HepG2 (cell line): Measurements from ENCODE around the gene ARL11. TPM values are rescaled to one million over a fixed set of nuclear protein-coding genes. Genes with fewer than 3 reads are reported as not detected.

Source experiments
- CHD4 ChIP-seq: fragments of 200-600 bp; sonication (generic); IDR thresholded peaks from 2 replicates; pipeline ENCODE4 v1.7.0; 2017; ENCODE audit warnings: mild to moderate bottlenecking, low read length, borderline replicate concordance
- FOXJ3 ChIP-seq: sonication (generic); formaldehyde crosslinking; IDR thresholded peaks from 2 replicates; pipeline ENCODE4 v1.4.0; 2020; ENCODE audit warnings: missing genetic modification reagents, mild to moderate bottlenecking, borderline replicate concordance
- GATAD2A ChIP-seq: IDR thresholded peaks from 2 replicates; pipeline ENCODE4 v1.6.1; 2016
- KDM2A ChIP-seq: sonication (generic); formaldehyde crosslinking; IDR thresholded peaks from 2 replicates; pipeline ENCODE4 v1.4.0; 2020; ENCODE audit warnings: low read depth, missing genetic modification reagents, borderline replicate concordance
- REPIN1 ChIP-seq: sonication (generic); formaldehyde crosslinking; IDR thresholded peaks from 2 replicates; pipeline ENCODE4 v1.8.0; 2022; ENCODE audit warnings: missing genetic modification reagents, low read depth, mild to moderate bottlenecking, borderline replicate concordance
- RFX1 ChIP-seq: fragments of 450-650 bp; IDR thresholded peaks from 2 replicates; pipeline ENCODE4 v1.6.1; 2017
- SAFB2 ChIP-seq: sonication (generic); formaldehyde crosslinking; IDR thresholded peaks from 2 replicates; pipeline ENCODE4 v1.5.1; 2020; ENCODE audit warnings: missing genetic modification reagents, low read depth, mild to moderate bottlenecking, borderline replicate concordance
- ZNF326 ChIP-seq: sonication (generic); formaldehyde crosslinking; IDR thresholded peaks from 2 replicates; pipeline ENCODE4 v1.4.0; 2020; ENCODE audit warnings: missing genetic modification reagents, borderline replicate concordance
- ZNF343 ChIP-seq: sonication (generic); formaldehyde crosslinking; IDR thresholded peaks from 2 replicates; pipeline ENCODE4 v1.4.0; 2020; ENCODE audit warnings: mild to moderate bottlenecking, missing genetic modification reagents
- polyA plus RNA-seq, 8 experiments: library from polyadenylated mRNA; depleted of rRNA in 3 of 8; stranded (reverse) in 7 of 8; unstranded in 1 of 8; fragments of >200 nt; fragmentation: Illumina TruSeq in 4 of 8; extraction: Trizol in 4 of 8; gene quantifications; 2 replicates each; pipeline versions ENCODE4 v1.2.1 to v1.2.3, GENCODE V29; 2011 to 2016; ENCODE audit warnings: low read depth in 4 of 8, missing spikeins in 1 of 8, mixed read lengths in 1 of 8; ENCODE audit not compliant: insufficient read depth in 1 of 8
- total RNA-seq, 5 experiments: library from RNA; depleted of rRNA; stranded (reverse); fragments of >200 nt; fragmentation: Illumina TruSeq; extraction: Trizol; gene quantifications; 2 replicates each; pipeline ENCODE4 v1.2.3, GENCODE V29; 2016; ENCODE audit warnings: low read depth in 1 of 5
- TF ChIP-seq, protein P1 (sequence below): sonication (generic); formaldehyde crosslinking; IDR thresholded peaks from 2 replicates; pipeline ENCODE4 v1.8.0; 2022; ENCODE audit warnings: low read depth, missing genetic modification reagents
- TF ChIP-seq, protein P2 (sequence below): IDR thresholded peaks from 2 replicates; pipeline ENCODE4 v1.6.1; 2012; ENCODE audit warnings: low read length, improper control_type of control experiment
- TF ChIP-seq, protein P3 (sequence below): sonication (generic); formaldehyde crosslinking; IDR thresholded peaks from 2 replicates; pipeline ENCODE4 v1.8.1; 2022; ENCODE audit warnings: low read depth, mild to moderate bottlenecking, missing genetic modification reagents
- TF ChIP-seq, protein P4 (sequence below): sonication (generic); formaldehyde crosslinking; IDR thresholded peaks from 2 replicates; pipeline ENCODE4 v1.5.0; 2020; ENCODE audit warnings: missing genetic modification reagents, mild to moderate bottlenecking, borderline replicate concordance

ARL11 gene
- total and polyA plus RNA-seq, 2 of the 13 experiments (the other 11 are each of a cell fraction or from before 2014, with no cell fraction given) = 0.04 to 0.22 TPM

DNA sequence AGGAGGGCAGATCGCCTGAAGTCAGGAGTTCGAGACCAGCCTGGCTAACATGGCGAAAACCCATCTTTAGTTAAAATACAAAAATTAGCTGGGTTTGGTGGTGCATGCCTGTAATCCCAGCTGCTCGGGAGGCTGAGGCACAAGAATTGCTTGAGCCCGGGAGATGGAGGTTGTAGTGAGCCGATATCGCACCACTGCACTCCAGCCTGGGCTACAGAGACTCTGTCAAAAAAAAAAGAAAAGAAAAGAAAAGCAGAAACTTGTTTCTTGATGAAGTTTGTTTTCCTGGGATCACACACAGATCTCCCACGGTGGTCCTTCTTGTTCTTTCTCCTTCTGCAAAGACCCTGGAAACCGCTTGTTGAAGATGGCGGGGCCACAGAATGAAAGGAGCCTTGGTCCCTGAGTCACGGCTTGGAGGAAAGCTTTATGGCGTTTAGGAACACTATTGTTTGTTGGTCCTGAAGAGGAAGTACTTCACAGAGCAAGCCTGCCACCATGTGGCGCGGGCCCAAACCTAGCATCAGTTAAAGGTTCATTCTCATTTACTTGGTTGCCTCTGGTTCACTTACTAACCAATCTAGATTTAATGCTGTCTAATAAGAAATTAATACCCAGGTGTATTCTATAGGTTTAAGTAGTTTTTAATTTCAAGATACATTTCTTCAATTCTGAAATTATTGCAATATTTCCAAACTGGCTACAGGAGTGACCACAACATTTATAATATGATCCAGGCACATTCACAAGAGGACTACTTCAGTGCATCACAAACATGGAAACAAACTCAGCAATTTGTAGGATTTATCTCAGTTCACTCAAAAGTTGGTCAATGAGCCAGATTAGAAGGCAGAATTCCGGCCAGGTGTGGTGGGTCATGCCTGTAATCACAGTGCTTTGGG is 21.3 kb upstream of the ARL11 start (continued):
- TF ChIP-seq, protein P1, sequence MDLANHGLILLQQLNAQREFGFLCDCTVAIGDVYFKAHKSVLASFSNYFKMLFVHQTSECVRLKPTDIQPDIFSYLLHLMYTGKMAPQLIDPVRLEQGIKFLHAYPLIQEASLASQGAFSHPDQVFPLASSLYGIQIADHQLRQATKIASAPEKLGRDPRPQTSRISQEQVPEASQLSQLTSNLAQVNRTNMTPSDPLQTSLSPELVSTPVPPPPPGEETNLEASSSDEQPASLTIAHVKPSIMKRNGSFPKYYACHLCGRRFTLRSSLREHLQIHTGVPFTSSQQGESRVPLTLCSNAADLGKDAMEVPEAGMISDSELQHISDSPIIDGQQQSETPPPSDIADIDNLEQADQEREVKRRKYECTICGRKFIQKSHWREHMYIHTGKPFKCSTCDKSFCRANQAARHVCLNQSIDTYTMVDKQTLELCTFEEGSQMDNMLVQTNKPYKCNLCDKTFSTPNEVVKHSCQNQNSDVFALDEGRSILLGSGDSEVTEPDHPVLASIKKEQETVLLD (CRISPR knock-in tag) = no peak
- TF ChIP-seq, protein P2, sequence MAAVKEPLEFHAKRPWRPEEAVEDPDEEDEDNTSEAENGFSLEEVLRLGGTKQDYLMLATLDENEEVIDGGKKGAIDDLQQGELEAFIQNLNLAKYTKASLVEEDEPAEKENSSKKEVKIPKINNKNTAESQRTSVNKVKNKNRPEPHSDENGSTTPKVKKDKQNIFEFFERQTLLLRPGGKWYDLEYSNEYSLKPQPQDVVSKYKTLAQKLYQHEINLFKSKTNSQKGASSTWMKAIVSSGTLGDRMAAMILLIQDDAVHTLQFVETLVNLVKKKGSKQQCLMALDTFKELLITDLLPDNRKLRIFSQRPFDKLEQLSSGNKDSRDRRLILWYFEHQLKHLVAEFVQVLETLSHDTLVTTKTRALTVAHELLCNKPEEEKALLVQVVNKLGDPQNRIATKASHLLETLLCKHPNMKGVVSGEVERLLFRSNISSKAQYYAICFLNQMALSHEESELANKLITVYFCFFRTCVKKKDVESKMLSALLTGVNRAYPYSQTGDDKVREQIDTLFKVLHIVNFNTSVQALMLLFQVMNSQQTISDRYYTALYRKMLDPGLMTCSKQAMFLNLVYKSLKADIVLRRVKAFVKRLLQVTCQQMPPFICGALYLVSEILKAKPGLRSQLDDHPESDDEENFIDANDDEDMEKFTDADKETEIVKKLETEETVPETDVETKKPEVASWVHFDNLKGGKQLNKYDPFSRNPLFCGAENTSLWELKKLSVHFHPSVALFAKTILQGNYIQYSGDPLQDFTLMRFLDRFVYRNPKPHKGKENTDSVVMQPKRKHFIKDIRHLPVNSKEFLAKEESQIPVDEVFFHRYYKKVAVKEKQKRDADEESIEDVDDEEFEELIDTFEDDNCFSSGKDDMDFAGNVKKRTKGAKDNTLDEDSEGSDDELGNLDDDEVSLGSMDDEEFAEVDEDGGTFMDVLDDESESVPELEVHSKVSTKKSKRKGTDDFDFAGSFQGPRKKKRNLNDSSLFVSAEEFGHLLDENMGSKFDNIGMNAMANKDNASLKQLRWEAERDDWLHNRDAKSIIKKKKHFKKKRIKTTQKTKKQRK = no peak
- no peak for TF ChIP-seq SAFB2 (CRISPR knock-in tag)
- no peak for TF ChIP-seq CHD4
- no peak for TF ChIP-seq ZNF343
- TF ChIP-seq, protein P3, sequence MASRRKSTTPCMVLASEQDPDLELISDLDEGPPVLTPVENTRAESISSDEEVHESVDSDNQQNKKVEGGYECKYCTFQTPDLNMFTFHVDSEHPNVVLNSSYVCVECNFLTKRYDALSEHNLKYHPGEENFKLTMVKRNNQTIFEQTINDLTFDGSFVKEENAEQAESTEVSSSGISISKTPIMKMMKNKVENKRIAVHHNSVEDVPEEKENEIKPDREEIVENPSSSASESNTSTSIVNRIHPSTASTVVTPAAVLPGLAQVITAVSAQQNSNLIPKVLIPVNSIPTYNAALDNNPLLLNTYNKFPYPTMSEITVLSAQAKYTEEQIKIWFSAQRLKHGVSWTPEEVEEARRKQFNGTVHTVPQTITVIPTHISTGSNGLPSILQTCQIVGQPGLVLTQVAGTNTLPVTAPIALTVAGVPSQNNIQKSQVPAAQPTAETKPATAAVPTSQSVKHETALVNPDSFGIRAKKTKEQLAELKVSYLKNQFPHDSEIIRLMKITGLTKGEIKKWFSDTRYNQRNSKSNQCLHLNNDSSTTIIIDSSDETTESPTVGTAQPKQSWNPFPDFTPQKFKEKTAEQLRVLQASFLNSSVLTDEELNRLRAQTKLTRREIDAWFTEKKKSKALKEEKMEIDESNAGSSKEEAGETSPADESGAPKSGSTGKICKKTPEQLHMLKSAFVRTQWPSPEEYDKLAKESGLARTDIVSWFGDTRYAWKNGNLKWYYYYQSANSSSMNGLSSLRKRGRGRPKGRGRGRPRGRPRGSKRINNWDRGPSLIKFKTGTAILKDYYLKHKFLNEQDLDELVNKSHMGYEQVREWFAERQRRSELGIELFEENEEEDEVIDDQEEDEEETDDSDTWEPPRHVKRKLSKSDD = no peak
- TF ChIP-seq REPIN1 (CRISPR knock-in tag) = no peak; the same call in 1 of the 2 replicates
- TF ChIP-seq, protein P4, sequence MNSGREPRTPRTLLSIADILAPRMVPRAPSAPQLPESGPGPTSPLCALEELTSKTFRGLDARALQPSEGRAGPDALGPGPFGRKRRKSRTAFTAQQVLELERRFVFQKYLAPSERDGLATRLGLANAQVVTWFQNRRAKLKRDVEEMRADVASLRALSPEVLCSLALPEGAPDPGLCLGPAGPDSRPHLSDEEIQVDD (CRISPR knock-in tag) = no peak
- no peak for TF ChIP-seq ZNF326 (CRISPR knock-in tag)
- peak; percentile 43; the same call in 1 of the 2 replicates for TF ChIP-seq KDM2A (CRISPR knock-in tag)
- no peak for TF ChIP-seq RFX1
- TF ChIP-seq GATAD2A (CRISPR knock-in tag) = peak; percentile 66
- TF ChIP-seq FOXJ3 = peak; percentile 21; the same call in 1 of the 2 replicates
